Activated naive CD4-positive, alpha-beta T cell treated with anti-CD3 and anti-CD28 coated beads, Interleukin-2, amount 50 U/mL, for 16 hours (primary cell): Measurements from ENCODE around the gene TMC6.
A peak's percentile ranks its signal among the peaks of the same experiment; 100 is the strongest.
"Not testable (repeated sequence)": the region's sequence is repeated elsewhere in the genome, so short reads cannot be mapped to it uniquely, and the experiment has no call there.

Source experiments
- DNase-seq: peaks from one replicate; pipeline ENCODE4 v3.0.0-alpha.2; 2020

Gene TMC6

GRCh38 chr17:78122931-78123249, 5.7 kb downstream of the TMC6 start:
- no peak for DNase-seq

- DNase-seq: no peak
These were observed 6.2 kb downstream of the TMC6 start for GRCh38 chr17:78122216-78122930.

DNA sequence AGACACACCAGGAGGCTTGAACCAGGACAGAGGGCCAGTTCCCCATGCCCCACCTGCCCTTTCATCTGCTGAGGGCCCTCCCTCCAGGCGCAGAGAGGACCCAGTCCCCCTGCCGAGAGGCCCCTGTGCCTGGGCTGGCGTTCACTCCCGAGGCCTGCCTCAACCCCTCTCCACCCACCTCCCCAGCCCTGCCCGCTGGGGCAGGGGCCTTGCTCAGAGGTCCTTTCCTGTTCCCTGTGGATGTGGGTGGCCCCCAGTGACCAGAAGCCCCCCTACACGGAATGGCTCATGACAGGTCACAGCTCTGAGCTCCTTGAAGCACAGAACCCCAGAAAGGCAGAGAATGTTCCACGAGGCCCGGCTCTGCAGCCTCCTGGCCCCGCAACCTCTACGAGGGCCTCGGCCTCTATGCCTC, 6.7 kb downstream of the TMC6 start:
- no peak for DNase-seq

DNA sequence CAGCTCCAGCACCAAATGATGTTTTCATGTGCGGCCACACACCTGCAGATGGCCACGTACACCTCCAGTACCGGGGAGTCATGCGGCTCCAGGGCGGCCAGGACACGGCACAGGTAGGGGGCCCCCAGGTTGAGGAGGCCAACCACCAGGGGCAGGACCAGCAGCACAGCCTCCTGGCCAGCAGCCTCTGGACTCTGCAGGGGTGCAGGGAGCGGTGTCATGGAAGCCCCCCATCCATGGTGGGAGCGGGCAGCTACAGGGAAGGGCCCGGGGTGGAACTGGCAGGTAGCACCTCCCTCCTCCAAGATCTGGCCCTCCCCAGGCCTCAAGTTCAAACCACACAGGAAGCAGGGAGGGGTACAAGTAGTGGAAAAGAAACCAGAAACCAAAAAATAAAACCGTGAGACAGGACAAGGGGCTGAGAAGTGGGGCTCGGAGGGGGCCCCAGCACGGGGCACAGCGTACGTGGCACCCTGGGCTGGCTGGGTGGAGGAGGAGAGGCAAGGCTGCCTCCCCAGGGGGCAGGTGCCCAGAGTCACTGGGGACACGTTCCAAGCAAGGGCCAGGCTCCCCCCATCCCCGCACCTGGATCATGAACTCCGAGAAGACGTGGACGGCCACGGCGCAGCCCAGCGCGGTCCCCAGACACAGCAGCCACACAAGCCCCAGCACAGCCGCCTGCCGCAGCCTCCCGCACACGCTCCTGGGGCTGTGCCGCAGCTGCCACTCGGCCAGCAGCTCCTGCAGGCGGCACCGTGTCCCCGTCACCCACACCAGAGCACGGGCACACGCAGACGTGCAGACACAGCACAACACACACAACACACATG, 7.4 kb downstream of the TMC6 start:
- no peak for DNase-seq

DNA sequence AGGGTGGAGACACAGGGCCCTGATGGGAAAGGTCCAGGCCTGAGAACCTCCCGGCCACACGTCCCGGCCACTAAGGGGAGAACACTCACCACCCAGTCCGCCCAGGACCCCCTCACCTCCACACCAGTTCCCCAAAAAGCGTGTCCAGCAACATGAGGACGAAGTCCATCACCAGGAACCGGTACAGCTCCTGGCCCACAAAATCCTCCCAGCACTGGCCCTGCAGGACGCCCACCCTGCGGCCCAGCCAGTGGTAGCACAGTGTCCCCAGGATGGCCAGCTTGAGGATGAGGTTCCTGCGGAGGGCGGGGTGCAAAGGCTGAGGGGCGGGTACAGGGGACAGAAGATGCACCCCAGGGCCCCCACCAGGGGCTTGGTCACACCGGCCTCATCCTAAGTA, 8.0 kb downstream of the TMC6 start:
- DNase-seq: no peak

DNA sequence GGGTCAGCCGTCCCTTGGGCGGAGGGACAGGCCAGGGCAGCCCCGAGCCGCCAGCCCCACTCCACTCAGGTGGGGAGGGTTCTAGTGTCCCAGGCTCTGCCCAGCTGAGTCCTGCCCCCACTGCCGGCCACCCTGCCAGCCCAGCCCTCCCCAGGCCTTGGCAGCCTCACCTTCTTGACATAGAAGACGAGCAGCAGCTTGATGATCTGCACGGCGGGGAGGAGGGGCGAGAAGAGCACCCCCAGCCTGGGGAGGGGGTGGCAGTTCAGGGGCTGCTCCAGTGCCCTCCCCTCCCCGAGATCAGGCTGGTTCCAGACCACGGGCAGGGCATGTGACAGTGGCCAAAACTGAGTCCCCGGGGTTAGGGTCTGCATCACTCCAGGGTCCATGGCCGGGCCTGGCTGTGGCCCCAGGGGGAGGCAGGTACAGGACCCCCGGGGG, 9.7 kb downstream of the TMC6 start:
- DNase-seq: no peak

GRCh38 chr17:78117027-78117981, 11.3 kb downstream of the TMC6 start:
- DNase-seq: no peak

GRCh38 chr17:78116411-78116810, 12.1 kb downstream of the TMC6 start:
- no peak for DNase-seq

- not testable (repeated sequence) for DNase-seq
These were observed 12.8 kb downstream of the TMC6 start for GRCh38 chr17:78115803-78116202.

- DNase-seq: peak; percentile 9
These were observed 13.5 kb downstream of the TMC6 start for GRCh38 chr17:78114831-78115723.

DNA sequence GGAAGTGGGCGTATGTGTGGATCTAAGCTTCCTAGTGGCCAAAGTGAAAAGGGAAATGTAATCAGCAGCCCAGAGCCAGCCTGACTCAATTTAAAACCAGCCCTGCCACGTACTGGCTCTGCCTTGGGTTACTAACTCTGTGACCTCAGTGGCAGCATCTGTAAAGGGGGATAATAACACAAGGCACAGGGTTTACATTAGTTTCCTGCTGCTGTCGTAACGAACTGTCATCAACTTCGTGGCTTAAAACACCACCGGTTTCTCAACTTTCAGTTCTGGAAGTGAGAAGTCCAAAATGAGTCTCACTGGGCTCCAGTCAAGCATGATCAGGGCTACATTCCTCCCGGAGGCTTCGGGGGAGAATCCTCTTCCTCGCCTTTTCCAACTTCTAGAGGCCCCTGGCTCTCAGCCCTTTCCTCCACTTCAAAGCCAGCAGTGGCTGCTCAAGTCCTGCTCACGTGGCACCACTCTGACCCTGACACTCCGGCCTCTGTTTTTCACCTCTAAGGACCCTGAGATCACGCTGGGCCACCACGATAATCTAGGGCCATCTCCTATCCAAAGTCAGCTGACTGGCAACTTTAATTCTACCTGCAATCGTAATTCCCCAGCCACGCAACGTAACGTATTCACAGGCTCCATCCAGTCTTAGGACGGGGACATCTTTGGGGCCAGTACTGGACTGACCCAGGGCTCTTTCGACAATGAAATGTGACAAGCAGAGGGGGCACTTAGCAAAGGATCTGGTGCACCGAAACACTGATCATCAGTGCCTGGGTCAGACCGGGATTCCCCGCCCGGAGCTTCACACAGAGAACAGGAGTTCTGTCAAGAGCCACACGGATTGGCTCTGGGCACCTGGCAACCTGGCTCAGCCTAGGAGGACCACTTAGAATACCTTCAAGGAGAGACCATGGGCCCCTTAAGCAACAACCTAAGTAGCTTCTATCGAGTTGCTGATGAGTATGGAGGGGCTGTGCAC, 14.5 kb downstream of the TMC6 start:
- peak; percentile 9 for DNase-seq

- DNase-seq: peak; percentile 75
These were observed 15.8 kb downstream of the TMC6 start for GRCh38 chr17:78112518-78113471.

- DNase-seq: no peak
These were observed 16.6 kb downstream of the TMC6 start for GRCh38 chr17:78111727-78112517.

GRCh38 chr17:78111016-78111726, 17.4 kb downstream of the TMC6 start:
- no peak for DNase-seq

GRCh38 chr17:78110363-78111015, 18.1 kb downstream of the TMC6 start:
- DNase-seq: no peak

GRCh38 chr17:78109489-78109761, 19.1 kb downstream of the TMC6 start:
- no peak for DNase-seq

- DNase-seq: no peak
These were observed 19.6 kb downstream of the TMC6 start for GRCh38 chr17:78108726-78109488.
